Measurements from ENCODE around the gene PODN.

PODN gene

GRCh38 chr1:53050310-53050709 lies 11.7 kb upstream of the PODN start:
- DNase-seq (ENCODE audit: low spot score): no peak

GRCh38 chr1:53051676-53052075 lies 10.3 kb upstream of the PODN start:
- DNase-seq (ENCODE audit: low spot score): no peak

GRCh38 chr1:53057127-53057526 lies 4.9 kb upstream of the PODN start:
- DNase-seq (ENCODE audit: low spot score): no peak

GRCh38 chr1:53060579-53060978 lies 1.4 kb upstream of the PODN start:
- peak; percentile 64 for DNase-seq (ENCODE audit: low spot score)

GRCh38 chr1:53061123-53061858 lies 722 bp upstream of the PODN start:
- no peak for DNase-seq (ENCODE audit: low spot score)

GRCh38 chr1:53062708-53063591 lies 937 bp downstream of the PODN start:
- DNase-seq (ENCODE audit: low spot score): no peak

- no peak for DNase-seq (ENCODE audit: low spot score)
Observed at GRCh38 chr1:53063744-53064515, 1.9 kb downstream of the PODN start.

GRCh38 chr1:53065391-53065790 lies 3.4 kb downstream of the PODN start:
- no peak for DNase-seq (ENCODE audit: low spot score)

- DNase-seq (ENCODE audit: low spot score): no peak
Observed at GRCh38 chr1:53066488-53066887, 4.5 kb downstream of the PODN start.

- no peak for DNase-seq (ENCODE audit: low spot score)
Observed at GRCh38 chr1:53066891-53067738, 5.1 kb downstream of the PODN start.

GRCh38 chr1:53067886-53068285 lies 5.9 kb downstream of the PODN start:
- DNase-seq (ENCODE audit: low spot score): no peak

GRCh38 chr1:53068314-53069099 lies 6.5 kb downstream of the PODN start:
- DNase-seq (ENCODE audit: low spot score): no peak

GRCh38 chr1:53069265-53069662 lies 7.3 kb downstream of the PODN start:
- DNase-seq (ENCODE audit: low spot score): no peak

GRCh38 chr1:53069663-53070327 lies 7.8 kb downstream of the PODN start:
- DNase-seq (ENCODE audit: low spot score): no peak

- no peak for DNase-seq (ENCODE audit: low spot score)
Observed at GRCh38 chr1:53070621-53071020, 8.6 kb downstream of the PODN start.

- no peak for DNase-seq (ENCODE audit: low spot score)
Observed at GRCh38 chr1:53071167-53071865, 9.3 kb downstream of the PODN start.

- no peak for DNase-seq (ENCODE audit: low spot score)
Observed at GRCh38 chr1:53071915-53072314, 9.9 kb downstream of the PODN start.

GRCh38 chr1:53073287-53073686 lies 11.3 kb downstream of the PODN start:
- no peak for DNase-seq (ENCODE audit: low spot score)

- no peak for DNase-seq (ENCODE audit: low spot score)
Observed at GRCh38 chr1:53073868-53074311, 11.9 kb downstream of the PODN start.
